Neural cell (in vitro differentiated cells): ENCODE results near the gene C16orf74.

Source experiments
- TAF1 ChIP-seq: IDR thresholded peaks from 2 replicates; pipeline ENCODE4 v1.6.1; 2012; ENCODE audit warnings: low read depth
- TF ChIP-seq, protein P1 (sequence below): fragments of 450-650 bp; IDR thresholded peaks from 2 replicates; pipeline ENCODE4 v1.5.1; 2014; ENCODE audit warnings: antibody characterized with exemption, mild to moderate bottlenecking, moderate library complexity; ENCODE audit not compliant: poor library complexity, severe bottlenecking

DNA sequence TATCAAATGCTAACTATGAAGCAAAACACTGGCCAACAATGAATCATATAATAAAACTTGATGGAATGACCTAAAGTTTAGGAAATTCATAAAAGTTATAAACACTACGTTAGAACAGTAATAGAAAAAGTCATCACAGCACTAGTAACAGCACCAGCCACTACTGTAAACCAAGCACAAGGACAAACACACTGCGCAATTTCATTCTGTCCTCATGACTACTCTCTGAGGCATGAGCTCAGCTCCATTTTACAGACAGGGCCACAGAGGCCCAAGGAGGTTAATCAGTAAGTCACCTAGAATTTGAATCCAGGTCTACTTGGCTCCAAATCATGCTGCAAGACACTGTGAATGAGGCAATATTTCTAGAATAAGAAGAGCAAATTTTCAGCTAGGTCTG is 35.0 kb upstream of the C16orf74 start:
- TF ChIP-seq TAF1 = no peak
- TF ChIP-seq, protein P1, sequence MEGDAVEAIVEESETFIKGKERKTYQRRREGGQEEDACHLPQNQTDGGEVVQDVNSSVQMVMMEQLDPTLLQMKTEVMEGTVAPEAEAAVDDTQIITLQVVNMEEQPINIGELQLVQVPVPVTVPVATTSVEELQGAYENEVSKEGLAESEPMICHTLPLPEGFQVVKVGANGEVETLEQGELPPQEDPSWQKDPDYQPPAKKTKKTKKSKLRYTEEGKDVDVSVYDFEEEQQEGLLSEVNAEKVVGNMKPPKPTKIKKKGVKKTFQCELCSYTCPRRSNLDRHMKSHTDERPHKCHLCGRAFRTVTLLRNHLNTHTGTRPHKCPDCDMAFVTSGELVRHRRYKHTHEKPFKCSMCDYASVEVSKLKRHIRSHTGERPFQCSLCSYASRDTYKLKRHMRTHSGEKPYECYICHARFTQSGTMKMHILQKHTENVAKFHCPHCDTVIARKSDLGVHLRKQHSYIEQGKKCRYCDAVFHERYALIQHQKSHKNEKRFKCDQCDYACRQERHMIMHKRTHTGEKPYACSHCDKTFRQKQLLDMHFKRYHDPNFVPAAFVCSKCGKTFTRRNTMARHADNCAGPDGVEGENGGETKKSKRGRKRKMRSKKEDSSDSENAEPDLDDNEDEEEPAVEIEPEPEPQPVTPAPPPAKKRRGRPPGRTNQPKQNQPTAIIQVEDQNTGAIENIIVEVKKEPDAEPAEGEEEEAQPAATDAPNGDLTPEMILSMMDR = no peak
